Adipocyte (in vitro differentiated cells): ENCODE measurements around the gene LY6G5C.
"Not testable (repeated sequence)": the region's sequence is repeated elsewhere in the genome, so short reads cannot be mapped to it uniquely, and the experiment has no call there.

ENCODE experiments used
- DNase-seq: peaks from one replicate; pipeline ENCODE4 v3.0.0-alpha.2; 2015; ENCODE audit warnings: low read depth
- H3K27me3 ChIP-seq: replicated peaks from 2 replicates; pipeline ENCODE4 v1.7.0; 2013; ENCODE audit warnings: mild to moderate bottlenecking, low read length, moderate library complexity; ENCODE audit not compliant: control insufficient read depth, insufficient read depth
- H3K36me3 ChIP-seq: 2 replicates; pipeline ENCODE4 v1.7.0; 2013; ENCODE audit warnings: low read length, mild to moderate bottlenecking, moderate library complexity; ENCODE audit not compliant: control insufficient read depth, insufficient read depth, severe bottlenecking
- H3K4me1 ChIP-seq: 2 replicates; pipeline ENCODE4 v1.7.0; 2013; ENCODE audit warnings: mild to moderate bottlenecking, low read length, moderate library complexity; ENCODE audit not compliant: control insufficient read depth, insufficient read depth
- H3K4me3 ChIP-seq: 2 replicates; pipeline ENCODE4 v1.7.0; 2013; ENCODE audit warnings: mild to moderate bottlenecking, low read length, moderate library complexity
- H3K9ac ChIP-seq: 2 replicates; pipeline ENCODE4 v1.7.0; 2013; ENCODE audit warnings: mild to moderate bottlenecking, low read length, moderate library complexity
- H3K9me3 ChIP-seq: 2 replicates; pipeline ENCODE4 v1.7.0; 2013; ENCODE audit warnings: mild to moderate bottlenecking, low read length, moderate library complexity; ENCODE audit not compliant: control insufficient read depth

LY6G5C gene

GRCh38 chr6:31712296-31712695, 31.4 kb upstream of the LY6G5C start:
- Histone ChIP-seq H3K9ac (no peak overlapping the region), H3K4me3 (no peak overlapping the region), H3K27me3 (peaks cover 26% of the 10 kb centered on the region), H3K9me3 (no peaks in the 10 kb centered on the region), H3K36me3 (no peaks in the 10 kb centered on the region), H3K4me1 (no peaks in the 10 kb centered on the region)
- no peak for DNase-seq

GRCh38 chr6:31711233-31711632, 30.4 kb upstream of the LY6G5C start:
- H3K9ac ChIP-seq = no peak overlapping the region
- H3K9me3 ChIP-seq = no peaks in the 10 kb centered on the region
- no peaks in the 10 kb centered on the region for H3K4me1 ChIP-seq
- peaks cover 26% of the 10 kb centered on the region for H3K27me3 ChIP-seq
- H3K4me3 ChIP-seq = no peak overlapping the region
- H3K36me3 ChIP-seq = no peaks in the 10 kb centered on the region
- no peak for DNase-seq

GRCh38 chr6:31710523-31711219, 29.8 kb upstream of the LY6G5C start:
- no peaks in the 10 kb centered on the region for H3K4me1 ChIP-seq
- H3K27me3 ChIP-seq = peaks cover 26% of the 10 kb centered on the region
- H3K9ac ChIP-seq = no peak overlapping the region
- H3K9me3 ChIP-seq = no peaks in the 10 kb centered on the region
- no peak for DNase-seq
- H3K36me3 ChIP-seq = no peaks in the 10 kb centered on the region
- H3K4me3 ChIP-seq = no peak overlapping the region

- not testable (repeated sequence) for DNase-seq, H3K4me1 ChIP-seq, H3K9ac ChIP-seq, H3K4me3 ChIP-seq, H3K36me3 ChIP-seq, H3K9me3 ChIP-seq
- H3K27me3 ChIP-seq = peaks cover 23% of the 10 kb centered on the region
Observed at GRCh38 chr6:31709157-31709556, 28.3 kb upstream of the LY6G5C start.

GRCh38 chr6:31708224-31708623, 27.4 kb upstream of the LY6G5C start:
- H3K36me3 ChIP-seq = no peaks in the 10 kb centered on the region
- H3K4me3 ChIP-seq = no peak overlapping the region
- H3K4me1 ChIP-seq = peaks cover 3% of the 10 kb centered on the region
- DNase-seq = no peak
- no peaks in the 10 kb centered on the region for H3K9me3 ChIP-seq
- no peak overlapping the region for H3K9ac ChIP-seq
- H3K27me3 ChIP-seq = peaks cover 18% of the 10 kb centered on the region

- Histone ChIP-seq H3K4me3 (no peak overlapping the region), H3K27me3 (peaks cover 18% of the 10 kb centered on the region), H3K9ac (no peak overlapping the region), H3K9me3 (no peaks in the 10 kb centered on the region), H3K4me1 (peaks cover 3% of the 10 kb centered on the region), H3K36me3 (no peaks in the 10 kb centered on the region)
- no peak for DNase-seq
Observed at GRCh38 chr6:31707701-31708100, 26.8 kb upstream of the LY6G5C start.

GRCh38 chr6:31706599-31706998, 25.7 kb upstream of the LY6G5C start, which contains the start of gene LY6G6F:
LY6G6F (plus strand) TSS chr6:31706866; CDS start chr6:31706907, 41 bp downstream.
- H3K9me3 ChIP-seq = no peaks in the 10 kb centered on the region
- H3K9ac ChIP-seq = no peak within 1 kb of the TSS
- no peak within 1 kb of the TSS for H3K4me3 ChIP-seq
- peaks cover 14% of the 10 kb centered on the region for H3K27me3 ChIP-seq
- H3K4me1 ChIP-seq = peaks cover 10% of the 10 kb centered on the region
- no peak for DNase-seq
- H3K36me3 ChIP-seq = no peaks in the 10 kb centered on the region

GRCh38 chr6:31705931-31706330, 25.1 kb upstream of the LY6G5C start:
- DNase-seq = no peak
- Histone ChIP-seq H3K36me3 (no peaks in the 10 kb centered on the region), H3K27me3 (peaks cover 7% of the 10 kb centered on the region), H3K4me1 (peaks cover 16% of the 10 kb centered on the region), H3K9me3 (no peaks in the 10 kb centered on the region), H3K9ac (no peak overlapping the region), H3K4me3 (no peak overlapping the region)

- Histone ChIP-seq H3K9ac (peak within 1 kb of the TSS; percentile 95), H3K27me3 (no peaks in the 10 kb centered on the region), H3K4me1 (peaks cover 16% of the 10 kb centered on the region), H3K9me3 (no peaks in the 10 kb centered on the region), H3K36me3 (peaks cover under 1% of the 10 kb centered on the region), H3K4me3 (peak within 1 kb of the TSS; percentile 88)
- DNase-seq = peak; percentile 99
Observed at GRCh38 chr6:31702819-31703716, 22.2 kb upstream of the LY6G5C start, which contains the start of gene ABHD16A. ABHD16A (minus strand) TSS chr6:31703324; CDS start chr6:31703281, 43 bp downstream.

GRCh38 chr6:31702405-31702818, 21.5 kb upstream of the LY6G5C start:
- peaks cover 6% of the 10 kb centered on the region for H3K36me3 ChIP-seq
- peaks cover 16% of the 10 kb centered on the region for H3K4me1 ChIP-seq
- H3K9ac ChIP-seq = peak overlapping the region; percentile 95
- peak; percentile 62 for DNase-seq
- no peaks in the 10 kb centered on the region for H3K9me3 ChIP-seq
- H3K4me3 ChIP-seq = peak overlapping the region; percentile 88
- no peaks in the 10 kb centered on the region for H3K27me3 ChIP-seq

GRCh38 chr6:31701666-31702404, 21.0 kb upstream of the LY6G5C start:
- H3K4me1 ChIP-seq = peaks cover 16% of the 10 kb centered on the region
- H3K4me3 ChIP-seq = peak overlapping the region; percentile 88
- no peaks in the 10 kb centered on the region for H3K27me3 ChIP-seq
- H3K9me3 ChIP-seq = no peaks in the 10 kb centered on the region
- DNase-seq = peak; percentile 66
- H3K36me3 ChIP-seq = peaks cover 11% of the 10 kb centered on the region
- peak overlapping the region; percentile 95 for H3K9ac ChIP-seq
